Smooth muscle cell of the umbilical artery (primary cell): Measurements from ENCODE around the gene C1orf122. TPM values are rescaled to one million over a fixed set of nuclear protein-coding genes. Genes with fewer than 3 reads are reported as not detected.

Experiments
- total RNA-seq: library from RNA; depleted of rRNA; stranded (reverse); fragments of >200 nt; gene quantifications from 2 replicates; pipeline ENCODE4 v1.2.3, GENCODE V29; 2014

Gene C1orf122
- total RNA-seq: 22.6 and 316 TPM in 2 replicates

DNA sequence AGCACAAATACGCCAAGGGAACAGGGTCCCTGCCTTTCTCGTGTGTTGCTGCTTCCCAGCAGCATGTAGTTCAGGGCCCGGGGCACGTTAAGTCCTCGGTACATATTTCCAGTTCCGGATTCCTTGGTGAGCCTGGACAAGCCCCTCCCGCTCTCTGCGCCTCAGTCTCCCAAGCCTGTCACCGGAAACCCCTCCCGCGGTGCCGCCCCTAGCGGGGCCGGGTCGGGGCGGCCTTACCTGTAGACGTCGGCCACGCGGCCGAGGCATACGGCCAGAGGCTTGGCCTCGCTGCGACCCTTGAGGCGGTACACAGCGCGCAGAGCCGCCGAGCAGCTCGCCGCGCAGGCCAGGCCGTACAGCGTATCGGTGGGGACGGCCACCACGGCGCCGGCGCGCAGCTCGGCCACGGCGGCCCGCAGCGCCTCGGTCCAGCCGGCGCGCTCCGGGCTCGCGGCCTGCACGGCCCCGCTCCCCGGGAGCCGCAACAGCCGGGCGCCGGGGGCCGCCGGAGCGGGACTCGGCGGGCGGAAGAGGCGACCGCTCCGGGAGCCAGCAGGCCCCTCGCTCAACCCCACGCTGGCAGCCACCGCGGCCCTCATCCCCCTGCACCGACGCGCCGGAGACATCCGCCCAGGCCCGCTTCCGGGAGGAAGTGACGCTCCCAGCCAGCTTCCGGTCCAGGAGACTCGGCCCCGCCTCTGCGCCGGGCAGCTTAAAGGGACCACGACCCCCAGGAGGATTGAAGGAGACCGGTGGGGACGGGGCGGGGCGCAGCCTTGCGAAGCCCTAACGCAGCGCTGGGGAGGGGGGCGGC, at the start of gene C1orf122, which contains the start of gene YRDC:
TSS of gene C1orf122 (plus strand) at position 236 of the 814 bp plus-strand sequence. CDS start 615 bp downstream, outside the sequence.
TSS of gene YRDC (minus strand) at position 654 of the 814 bp plus-strand sequence. CDS start at position 626, 28 bp downstream.

DNA sequence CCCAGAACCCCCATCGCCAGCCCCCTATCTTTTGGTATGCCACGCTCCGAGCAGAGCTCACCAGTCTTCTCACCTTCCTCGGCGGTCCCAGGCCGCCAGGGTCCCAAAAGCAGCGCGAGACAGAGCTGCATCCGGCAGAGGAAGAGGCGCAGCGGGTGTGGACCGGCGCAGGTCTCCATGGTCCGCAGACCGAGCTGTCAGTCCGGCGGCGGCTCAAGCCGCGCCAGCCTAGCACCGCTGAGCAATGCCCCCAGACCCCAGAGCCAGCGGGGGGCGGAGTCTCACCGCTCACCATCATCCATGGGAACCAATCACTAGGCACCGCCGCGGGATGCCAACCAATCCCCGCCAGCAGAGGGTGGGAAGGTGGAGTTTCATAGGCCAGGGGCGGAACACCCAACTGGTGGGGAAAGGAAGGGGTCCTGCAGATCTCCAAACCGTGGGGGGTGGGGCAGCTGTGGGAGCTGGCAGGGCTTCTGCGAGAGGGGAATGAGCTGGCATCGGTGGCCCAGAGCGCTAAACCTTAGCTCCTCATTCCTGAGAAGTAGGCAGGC, 42.6 kb upstream of the C1orf122 start, which contains the start of gene EPHA10:
TSS of gene EPHA10 (minus strand) at position 233 of the 554 bp plus-strand sequence. CDS start at position 179, 54 bp downstream.

GRCh38 chr1:37793773-37794371, 13.7 kb upstream of the C1orf122 start, which contains the start of gene MANEAL:
Gene MANEAL, plus strand, starts transcription at chr1:37793847. Its CDS starts 336 bp downstream, at chr1:37794183.

Other genes with a start within 250 kb of the C1orf122 start
- gene GNL2, start 211.9 kb upstream of the C1orf122 start, total RNA-seq: 44.5 and 81.6 TPM in 2 replicates
- not detected in 2 replicates for gene RSPO1, start 172.9 kb upstream of the C1orf122 start, total RNA-seq
- 0.30 and 7.3 TPM in 2 replicates for gene CDCA8, start 115.3 kb upstream of the C1orf122 start, total RNA-seq
- gene EPHA10, start 42.7 kb upstream of the C1orf122 start, total RNA-seq: not detected in 2 replicates
- gene MANEAL, start 13.9 kb upstream of the C1orf122 start, total RNA-seq: 0.30 and 0.69 TPM in 2 replicates
- 19.9 and 20.1 TPM in 2 replicates for gene YRDC, start 418 bp downstream of the C1orf122 start, total RNA-seq
- gene MTF1, start 51.8 kb downstream of the C1orf122 start, total RNA-seq: 4.2 and 6.7 TPM in 2 replicates
- 20.8 and 25.8 TPM in 2 replicates for gene INPP5B, start 139.3 kb downstream of the C1orf122 start, total RNA-seq
- 95.9 and 127 TPM in 2 replicates for gene SF3A3, start 182.2 kb downstream of the C1orf122 start, total RNA-seq
- 7.7 and 20.3 TPM in 2 replicates for gene FHL3, start 197.7 kb downstream of the C1orf122 start, total RNA-seq
- gene UTP11, start 204.9 kb downstream of the C1orf122 start, total RNA-seq: 35.9 and 50.8 TPM in 2 replicates
- 0.09 TPM in 1 of 2 replicates, not detected in the other for gene POU3F1, start 239.0 kb downstream of the C1orf122 start, total RNA-seq